ENCODE data around the gene SLC12A7. TPM values are rescaled to one million over a fixed set of nuclear protein-coding genes. Genes with fewer than 3 reads are reported as not detected.

SLC12A7 gene
- total RNA-seq, 4 donors from 2014 or later: 10.6 to 32.2 (median 18.1) TPM

DNA sequence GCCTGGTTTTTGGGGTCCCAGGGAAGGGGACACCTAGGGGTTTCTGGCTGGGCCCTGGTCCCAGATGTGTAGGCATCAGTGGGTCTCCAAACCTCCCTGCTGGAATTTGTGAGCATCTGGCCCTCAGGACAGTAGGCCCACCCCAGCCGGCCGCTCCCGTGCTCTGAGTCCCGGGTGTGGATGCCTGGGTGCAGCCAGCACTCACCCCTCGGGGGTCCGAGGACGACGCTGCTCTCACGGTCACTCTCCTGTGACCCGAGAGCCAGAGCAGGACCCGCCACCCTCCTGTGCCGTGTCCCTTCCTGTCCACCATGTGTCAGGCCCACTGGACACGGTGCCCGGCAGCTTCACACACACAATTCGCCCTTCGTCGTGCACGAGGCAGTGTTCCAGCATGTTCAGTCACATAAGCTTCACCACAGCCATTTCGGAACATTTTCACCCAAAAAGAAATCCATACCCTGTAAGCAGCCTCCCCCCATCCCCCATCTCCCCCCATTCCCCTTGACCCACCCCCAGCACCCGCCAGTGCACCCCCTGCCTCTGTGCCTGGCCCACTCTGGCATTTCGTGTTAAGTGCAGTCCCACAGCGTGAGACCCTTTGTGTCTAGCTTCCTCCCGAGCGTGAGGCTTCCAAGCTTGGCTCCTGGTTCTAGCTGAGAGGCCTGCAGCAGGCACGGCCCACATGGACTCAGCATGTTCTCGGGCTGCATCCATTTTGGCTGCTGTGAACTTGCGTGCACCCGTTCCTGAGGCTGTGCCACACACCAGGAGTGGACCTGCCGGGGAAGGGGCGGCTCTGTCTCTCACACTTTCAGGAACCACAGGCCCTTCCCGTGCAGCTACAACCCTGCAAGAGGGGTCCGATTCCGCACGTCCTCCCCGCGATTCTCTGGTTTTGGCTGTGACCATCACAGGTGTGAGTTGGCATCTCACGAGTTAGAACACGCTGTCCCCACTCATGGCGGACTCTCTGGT lies 62.7 kb downstream of the SLC12A7 start:
- intact Hi-C loops (cut with DNase I; ENCODE audit: low total_unique reads): no loop called here
- TF ChIP-seq POLR2A (IDR thresholded peaks at IDR 0.05): no peak
- TF ChIP-seq CTCF (IDR thresholded peaks at IDR 0.05): no peak
- no peak overlapping the region for H3K4me3 ChIP-seq (ENCODE audit: low read depth, poor library complexity, severe bottlenecking)
- peak in 1 of 2 donors; percentile 81 for DNase-seq (ENCODE audit: low spot score in 2 of 2)
- 78 to 84% methylated on average over 34 to 39 of the region's 39 CpGs for WGBS, 2 donors

DNA sequence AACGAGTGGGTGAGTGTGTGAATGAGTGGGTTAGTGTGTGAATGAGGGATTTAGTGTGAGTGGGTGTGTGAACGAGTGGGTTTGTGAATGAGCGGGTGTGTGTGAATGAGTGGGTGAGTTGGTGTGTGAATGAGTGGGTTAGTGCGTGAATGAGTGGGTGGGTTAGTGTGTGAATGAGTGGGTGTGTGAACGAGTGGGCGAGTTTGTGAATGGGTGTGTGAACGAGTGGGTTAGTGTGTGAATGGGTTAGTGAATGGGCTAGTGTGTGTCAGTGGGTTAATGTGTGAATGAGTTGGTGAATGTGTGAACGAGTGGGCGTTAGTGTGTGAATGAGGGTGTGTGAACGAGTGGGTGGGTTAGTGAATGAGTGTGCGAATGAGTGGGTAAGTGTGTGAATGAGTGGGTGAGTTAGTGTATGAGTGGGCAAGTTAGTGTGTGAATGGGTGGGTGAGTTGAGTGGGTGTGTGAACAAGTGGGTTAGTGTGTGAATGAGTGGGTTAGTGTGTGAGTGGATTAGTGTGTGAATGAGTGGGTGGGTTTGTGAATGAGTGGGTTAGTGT lies 63.6 kb downstream of the SLC12A7 start:
- intact Hi-C loops (cut with DNase I; ENCODE audit: low total_unique reads): no loop called here
- no peak for TF ChIP-seq CTCF (IDR thresholded peaks at IDR 0.05)
- TF ChIP-seq POLR2A (IDR thresholded peaks at IDR 0.05): no peak
- 90% methylated on average over 11 of the region's 11 CpGs for WGBS, 2 donors
- no peak overlapping the region for H3K4me3 ChIP-seq (ENCODE audit: low read depth, poor library complexity, severe bottlenecking)
- DNase-seq (ENCODE audit: low spot score in 2 of 2): peak in 1 of 2 donors; percentile 26

DNA sequence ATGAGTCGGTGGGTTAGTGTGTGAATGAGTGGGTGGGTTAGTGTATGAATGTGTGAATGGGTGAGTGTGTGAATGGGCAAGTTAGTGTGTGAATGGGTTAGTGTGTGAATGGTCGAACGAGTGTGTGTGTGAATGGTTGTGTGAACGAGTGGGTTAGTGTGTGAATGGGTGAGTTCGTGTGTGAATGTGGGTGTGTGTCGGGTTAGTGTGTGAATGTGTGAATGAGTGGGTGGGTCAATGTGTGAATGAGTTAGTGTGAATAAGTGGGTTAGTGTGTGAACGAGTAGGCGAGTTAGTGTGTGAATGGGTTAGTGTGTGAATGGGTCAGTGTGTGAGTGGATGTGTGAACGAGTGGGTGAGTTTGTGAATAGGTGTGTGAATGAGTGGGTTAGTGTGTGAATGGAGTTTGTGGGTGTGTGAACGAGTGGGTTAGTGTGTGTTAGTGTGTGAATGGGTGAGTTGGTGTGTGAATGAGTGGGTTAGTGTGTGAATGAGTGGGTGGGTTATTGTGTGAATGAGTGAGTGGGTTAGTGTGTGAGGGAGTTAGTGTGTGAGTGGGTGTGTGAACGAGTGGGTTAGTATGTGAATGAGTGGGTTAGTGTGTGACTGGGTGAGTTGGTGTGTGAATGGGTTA lies 64.4 kb downstream of the SLC12A7 start:
- H3K4me3 ChIP-seq (ENCODE audit: low read depth, poor library complexity, severe bottlenecking): no peak overlapping the region
- no peak for TF ChIP-seq CTCF (IDR thresholded peaks at IDR 0.05)
- TF ChIP-seq POLR2A (IDR thresholded peaks at IDR 0.05): no peak
- DNase-seq (ENCODE audit: low spot score in 2 of 2): peak in 1 of 2 donors; percentile 25
- 93% methylated on average over 11 of the region's 11 CpGs for WGBS, 2 donors
- intact Hi-C loops (cut with DNase I; ENCODE audit: low total_unique reads): no loop called here

DNA sequence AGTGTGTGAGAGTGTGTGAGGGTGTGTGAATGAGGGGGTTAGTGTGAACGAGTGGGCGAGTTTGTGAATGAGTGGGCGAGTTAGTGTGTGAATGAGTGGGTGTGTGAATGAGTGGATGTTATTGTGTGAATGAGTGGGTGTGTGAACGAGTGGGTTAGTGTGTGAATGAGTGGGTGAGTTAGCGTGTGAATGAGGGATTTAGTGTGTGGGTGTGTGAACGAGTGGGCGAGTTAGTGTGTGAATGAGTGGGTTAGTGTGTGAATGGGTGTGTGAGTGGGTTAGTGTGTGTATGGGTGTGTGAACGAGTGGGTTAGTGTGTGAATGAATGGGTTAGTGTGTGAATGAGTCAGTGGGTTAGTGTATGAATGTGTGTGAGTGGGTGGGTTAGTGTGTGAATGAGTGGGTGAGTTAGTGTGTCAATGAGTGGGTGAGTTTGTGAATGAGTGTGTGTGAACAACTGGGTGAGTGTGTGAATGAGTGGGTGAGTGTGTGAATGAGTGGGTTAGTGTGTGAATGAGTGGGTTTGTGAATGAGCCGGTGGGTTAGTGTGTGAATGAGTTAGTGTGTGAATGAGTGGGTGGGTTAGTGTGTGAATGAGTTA lies 65.8 kb downstream of the SLC12A7 start:
- WGBS, 2 donors: 90 to 91% methylated on average over 9 of the region's 9 CpGs
- intact Hi-C loops (cut with DNase I; ENCODE audit: low total_unique reads): no loop called here
- no peak for TF ChIP-seq CTCF (IDR thresholded peaks at IDR 0.05)
- no peak for TF ChIP-seq POLR2A (IDR thresholded peaks at IDR 0.05)
- peak in 1 of 2 donors; percentile 25 for DNase-seq (ENCODE audit: low spot score in 2 of 2)
- no peak overlapping the region for H3K4me3 ChIP-seq (ENCODE audit: low read depth, poor library complexity, severe bottlenecking)

DNA sequence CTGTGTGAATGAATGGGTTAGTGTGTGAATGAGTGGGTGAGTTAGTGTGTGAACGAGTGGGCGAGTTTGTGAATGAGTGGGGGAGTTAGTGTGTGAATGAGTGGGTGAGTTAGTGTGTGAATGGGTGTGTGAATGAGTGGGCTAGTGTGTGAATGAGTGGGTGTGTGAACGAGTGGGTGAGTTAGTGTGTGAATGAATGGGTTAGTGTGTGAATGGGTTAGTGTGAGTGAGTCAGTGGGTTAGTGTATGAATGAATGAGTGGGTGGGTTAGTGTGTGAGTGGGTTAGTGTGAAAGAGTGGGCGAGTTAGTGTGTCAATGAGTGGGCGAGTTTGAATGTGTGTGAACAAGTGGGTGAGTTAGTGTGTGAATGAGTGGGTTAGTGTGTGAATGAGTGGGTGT lies 67.7 kb downstream of the SLC12A7 start:
- intact Hi-C loops (cut with DNase I; ENCODE audit: low total_unique reads): no loop called here
- DNase-seq (ENCODE audit: low spot score in 2 of 2): peak in 1 of 2 donors; percentile 5
- WGBS, 2 donors: 86 to 87% methylated on average over 5 of the region's 5 CpGs

More for the DNA sequence above, 67.7 kb downstream of the SLC12A7 start:
- H3K4me3 ChIP-seq (ENCODE audit: low read depth, poor library complexity, severe bottlenecking): no peak overlapping the region
- TF ChIP-seq POLR2A (IDR thresholded peaks at IDR 0.05) (no peak), CTCF (IDR thresholded peaks at IDR 0.05) (no peak)
